ENCODE data around the gene TNS1.
"Not testable (repeated sequence)": the region's sequence is repeated elsewhere in the genome, so short reads cannot be mapped to it uniquely, and the experiment has no call there.

TNS1 gene

DNA sequence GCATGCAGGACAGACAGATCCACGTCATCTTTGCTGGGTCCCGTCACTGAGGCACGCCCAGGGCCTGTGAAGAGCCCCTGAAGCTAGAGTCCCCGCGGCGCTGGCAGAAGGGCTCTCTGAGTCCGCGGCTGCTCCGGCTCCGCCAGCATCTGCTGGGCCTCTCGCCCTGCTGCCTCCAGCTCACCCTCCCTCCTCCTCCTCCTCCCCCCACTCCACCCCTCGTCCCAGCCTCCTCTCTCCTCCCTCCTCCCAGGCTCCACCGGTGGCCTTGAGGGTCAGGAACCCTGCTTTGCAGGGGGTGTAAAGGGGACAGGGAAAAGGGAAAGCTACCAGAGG, at the start of gene TNS1:
TSS of gene TNS1 (minus strand) at position 151 of the 336 bp plus-strand sequence. CDS start at position 28, 123 bp downstream.
- DNase-seq, result peak; percentile 70

DNA sequence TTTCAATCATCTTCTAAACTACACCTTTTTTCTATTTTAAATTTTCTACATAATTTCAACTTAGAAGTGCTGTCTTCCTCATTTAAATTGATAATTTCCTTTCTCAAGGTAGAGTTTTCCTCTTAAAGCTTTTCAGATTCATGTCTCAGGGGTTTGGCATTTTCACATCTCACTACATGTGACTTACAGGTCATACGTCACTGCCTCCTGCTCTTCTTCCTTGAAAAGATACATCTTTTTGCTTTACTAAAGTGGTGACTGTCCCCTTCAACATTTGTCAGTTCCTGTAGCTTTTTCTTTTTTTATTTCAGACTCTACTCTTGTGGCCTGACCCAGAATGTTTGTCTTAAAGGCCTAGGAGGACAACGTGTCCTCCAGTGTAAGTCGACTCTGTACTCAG, 49.1 kb upstream of the TNS1 start:
- DNase-seq, result no peak

DNA sequence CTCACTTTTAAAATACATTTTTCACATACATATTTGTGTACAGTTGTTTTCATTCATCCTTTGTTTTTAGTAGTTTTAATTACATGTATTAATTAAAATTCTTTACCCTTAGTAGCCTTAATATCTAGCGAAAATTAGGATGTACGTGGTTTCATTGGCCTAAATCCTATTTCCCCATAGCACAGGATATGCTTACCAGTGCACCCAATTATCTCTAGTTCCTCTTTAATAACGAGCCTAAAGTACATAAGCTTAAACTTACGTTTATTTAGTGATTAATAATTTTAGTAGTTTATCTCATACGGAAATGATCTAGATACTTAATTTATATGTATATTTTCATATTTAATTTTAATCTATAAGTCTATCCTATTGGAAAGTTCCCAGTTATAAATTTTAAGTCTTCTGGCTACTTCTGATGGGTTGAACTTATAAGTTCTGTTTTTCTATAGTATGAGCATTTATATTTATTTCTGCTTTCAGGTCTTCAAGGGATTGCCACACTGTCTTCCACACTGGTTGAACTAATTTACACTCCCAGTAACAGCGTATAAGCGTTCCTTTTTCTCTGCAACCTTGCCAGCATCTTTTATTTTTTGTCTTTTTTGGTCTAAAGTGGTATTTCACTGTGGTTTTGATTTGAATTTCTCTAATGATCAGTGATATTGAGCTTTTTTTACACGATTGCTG, 44.9 kb upstream of the TNS1 start:
- DNase-seq, result no peak

DNA sequence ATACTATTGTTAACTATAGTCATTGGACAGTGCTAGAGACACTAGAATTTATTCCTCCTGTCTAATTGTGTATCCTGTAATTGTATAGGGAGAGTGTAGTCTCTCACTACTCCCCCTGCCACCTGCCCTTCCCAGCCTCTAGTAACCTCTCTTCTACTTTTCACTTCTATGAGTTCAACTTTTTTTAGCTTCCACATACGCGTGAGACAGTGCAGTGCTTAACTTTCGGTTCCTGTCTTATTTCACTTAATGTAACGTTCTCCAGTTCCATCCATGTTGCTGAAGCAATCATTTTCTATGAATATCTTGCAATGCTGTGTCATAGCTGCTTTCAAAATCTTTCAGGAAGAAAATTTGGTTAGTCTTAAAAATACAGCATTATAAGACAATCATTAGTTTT, 43.4 kb upstream of the TNS1 start:
- no peak for DNase-seq

DNA sequence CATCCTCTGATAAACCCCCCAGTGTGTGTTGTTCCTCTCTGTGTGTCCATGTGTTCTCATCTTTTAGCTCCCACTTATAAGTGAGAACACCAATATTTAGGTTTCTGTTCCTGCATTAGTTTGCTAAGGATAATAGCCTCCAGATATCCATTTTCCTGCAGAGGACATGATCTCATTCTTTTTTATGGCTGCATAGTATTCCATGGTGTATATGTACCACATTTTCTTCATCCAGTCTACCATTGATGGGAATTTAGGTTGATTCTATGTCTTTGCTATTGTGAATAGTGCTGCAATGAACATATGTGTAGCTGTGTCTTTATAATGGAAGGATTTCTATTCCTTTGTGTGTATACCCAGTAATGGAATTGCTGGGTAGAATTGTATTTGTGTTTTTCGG, 41.8 kb upstream of the TNS1 start:
- DNase-seq, result not testable (repeated sequence)

DNA sequence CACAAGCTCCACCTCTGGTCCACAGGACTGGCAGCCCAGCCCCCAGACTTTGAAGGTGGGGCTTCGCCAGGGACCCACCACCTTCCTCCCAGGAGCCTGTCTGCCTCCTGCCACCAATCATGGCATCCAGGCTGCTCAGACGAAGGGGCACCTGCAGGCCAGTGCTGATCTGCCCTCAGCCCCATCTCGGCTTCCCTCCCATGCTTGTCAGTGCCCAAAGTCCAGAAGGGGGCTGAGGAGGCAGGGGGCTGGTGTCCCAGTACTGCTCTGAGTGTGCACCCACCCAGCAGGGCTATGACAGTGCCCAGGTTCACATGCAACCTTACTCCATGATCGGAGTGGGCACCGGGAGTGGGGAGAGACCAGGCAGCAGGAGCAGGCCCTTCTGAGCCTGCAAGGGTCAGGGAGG, 40.9 kb upstream of the TNS1 start:
- no peak for DNase-seq

DNA sequence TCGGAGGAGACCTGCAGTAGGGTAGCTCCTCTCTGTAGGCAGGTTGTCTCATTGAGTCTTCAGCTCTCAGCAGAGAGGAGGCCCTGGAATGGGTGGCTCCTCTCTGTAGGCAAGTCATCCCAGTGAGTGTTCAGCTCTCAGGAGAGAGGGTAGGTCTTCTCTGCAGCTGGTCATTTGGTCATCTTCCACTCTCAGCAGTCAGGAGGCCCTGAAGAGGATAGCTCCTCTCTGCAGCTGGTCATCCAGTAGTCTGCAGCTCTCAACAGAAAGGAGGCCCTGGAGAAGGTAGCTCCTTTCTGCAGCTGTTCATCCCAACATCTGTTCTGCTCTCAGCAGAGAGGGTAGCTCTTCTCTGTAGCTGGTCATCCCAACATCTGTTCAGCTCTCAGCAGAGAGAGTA, 40.3 kb upstream of the TNS1 start:
- no peak for DNase-seq

DNA sequence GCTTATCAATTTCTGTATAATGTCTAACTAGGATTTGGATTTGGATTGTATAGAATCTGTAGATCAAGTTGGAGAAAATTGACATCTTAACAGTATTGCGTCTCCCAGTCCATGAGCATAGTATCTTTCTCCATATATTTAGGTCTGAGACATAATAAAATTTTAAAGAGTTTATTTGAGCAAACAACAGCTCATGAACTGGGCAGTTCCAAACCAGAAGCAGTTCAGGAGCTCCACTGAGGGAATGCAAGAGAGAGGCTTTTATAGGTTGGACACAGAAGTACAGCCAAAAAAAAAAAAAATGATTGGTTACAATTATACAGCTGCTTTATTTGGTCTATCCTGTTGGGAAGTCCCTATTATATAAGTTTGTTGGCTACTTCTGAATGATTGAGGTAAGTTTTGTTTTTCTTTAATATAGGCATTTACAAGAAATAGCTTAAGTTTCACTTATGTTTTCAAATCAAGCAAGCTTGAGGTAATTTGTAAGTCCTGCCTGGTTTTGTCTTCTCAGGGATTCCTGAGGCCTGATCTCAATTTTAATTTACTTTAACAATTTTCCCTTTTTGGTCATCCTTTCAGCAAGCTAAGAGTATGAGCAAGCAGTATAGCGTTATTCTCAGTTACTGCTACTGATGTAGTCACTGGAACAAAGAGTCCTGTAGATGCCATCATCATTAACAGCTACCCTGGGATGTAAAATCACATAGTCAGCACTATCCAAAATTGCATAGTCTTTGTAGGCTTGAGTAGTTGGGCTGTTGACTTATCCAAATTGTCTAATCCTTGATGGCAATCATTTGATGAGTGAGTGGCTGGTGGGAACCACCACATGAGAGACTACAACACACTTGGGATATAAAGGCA, 38.7 kb upstream of the TNS1 start:
- DNase-seq, result no peak

DNA sequence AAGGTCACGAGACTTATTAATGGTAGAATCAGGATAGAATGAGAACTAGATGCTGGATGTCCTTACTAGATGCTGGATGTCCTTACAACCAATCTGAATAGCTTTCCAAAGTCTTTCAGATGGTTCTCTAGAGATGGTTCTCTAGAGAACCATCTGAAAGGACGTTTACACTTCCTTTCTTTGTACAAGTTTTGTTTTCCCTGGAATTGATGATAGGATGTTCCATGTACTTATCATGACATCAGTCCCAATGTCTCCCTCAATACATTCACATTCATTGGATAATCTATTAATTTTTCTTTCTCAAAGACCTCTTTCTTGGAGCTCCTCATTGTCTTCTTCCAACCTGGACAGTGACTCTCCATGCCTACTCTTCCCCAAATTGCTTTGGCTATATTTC, 38.1 kb upstream of the TNS1 start:
- DNase-seq, result no peak

DNA sequence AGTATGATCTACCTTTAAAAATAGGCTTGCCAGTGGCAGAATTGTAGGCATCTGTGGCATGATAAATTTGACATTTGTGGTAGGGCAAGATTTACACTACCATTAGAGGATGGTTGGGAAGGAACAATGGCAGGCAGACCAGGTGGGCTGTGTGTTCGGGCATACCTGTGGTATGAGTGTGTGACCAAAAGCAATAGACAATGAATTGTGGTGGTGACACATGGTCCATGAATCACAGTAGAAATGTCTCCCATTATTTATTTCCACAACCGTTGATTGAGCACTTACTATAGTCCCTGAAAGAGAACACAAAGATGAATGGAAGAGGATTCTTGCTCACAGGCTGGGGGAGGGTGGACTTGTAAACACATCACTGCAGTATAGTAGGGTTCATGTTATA, 36.4 kb upstream of the TNS1 start:
- no peak for DNase-seq

DNA sequence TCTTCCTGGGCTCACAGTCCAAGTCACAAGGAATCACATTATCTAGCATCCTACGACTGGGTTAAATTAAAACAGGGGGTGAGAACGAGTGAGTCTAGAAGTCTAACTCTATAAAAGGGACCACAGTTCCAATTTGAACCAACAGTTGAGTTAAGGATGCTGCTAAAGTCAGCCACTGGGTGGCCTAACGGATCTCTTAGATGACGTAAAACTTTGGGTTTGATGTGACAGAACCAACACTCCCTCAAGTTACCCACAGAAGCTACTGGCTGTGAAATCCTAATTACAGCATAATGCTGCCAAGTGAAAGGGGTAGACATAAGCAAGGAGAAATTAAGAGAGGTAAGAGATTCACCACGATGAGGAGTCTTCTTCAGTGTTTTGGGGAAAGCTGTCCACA, 33.6 kb upstream of the TNS1 start:
- DNase-seq, result no peak

DNA sequence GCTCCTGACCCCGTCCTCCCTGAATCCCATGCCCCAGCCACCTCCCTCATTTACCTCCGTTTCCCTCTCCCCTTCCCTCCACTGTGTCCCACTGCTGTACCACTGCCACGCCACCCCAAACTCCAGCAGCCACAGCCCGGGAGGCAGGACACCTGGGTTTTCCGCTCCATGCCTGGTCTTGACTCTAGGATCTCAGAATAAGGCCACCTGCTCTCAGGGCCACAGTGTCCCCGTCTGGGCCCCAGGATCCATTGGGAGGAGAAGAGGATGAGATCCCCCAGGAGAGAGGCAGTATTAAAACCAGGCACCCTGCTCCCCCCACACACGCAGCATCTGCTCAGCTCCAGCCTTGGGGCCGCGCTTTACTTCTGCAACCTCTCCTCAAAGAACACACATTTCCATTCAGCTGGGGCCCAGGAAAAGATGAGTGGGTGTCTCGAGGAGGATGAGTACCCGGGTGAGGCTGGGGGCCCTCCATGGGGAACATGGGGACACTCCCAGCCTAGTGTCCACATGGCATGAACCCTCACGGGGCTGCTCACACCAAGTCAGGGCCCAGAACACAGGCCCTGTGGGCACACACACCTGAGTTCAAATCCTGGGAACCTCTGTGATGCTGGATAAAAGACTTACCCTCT, 32.8 kb upstream of the TNS1 start:
- no peak for DNase-seq

DNA sequence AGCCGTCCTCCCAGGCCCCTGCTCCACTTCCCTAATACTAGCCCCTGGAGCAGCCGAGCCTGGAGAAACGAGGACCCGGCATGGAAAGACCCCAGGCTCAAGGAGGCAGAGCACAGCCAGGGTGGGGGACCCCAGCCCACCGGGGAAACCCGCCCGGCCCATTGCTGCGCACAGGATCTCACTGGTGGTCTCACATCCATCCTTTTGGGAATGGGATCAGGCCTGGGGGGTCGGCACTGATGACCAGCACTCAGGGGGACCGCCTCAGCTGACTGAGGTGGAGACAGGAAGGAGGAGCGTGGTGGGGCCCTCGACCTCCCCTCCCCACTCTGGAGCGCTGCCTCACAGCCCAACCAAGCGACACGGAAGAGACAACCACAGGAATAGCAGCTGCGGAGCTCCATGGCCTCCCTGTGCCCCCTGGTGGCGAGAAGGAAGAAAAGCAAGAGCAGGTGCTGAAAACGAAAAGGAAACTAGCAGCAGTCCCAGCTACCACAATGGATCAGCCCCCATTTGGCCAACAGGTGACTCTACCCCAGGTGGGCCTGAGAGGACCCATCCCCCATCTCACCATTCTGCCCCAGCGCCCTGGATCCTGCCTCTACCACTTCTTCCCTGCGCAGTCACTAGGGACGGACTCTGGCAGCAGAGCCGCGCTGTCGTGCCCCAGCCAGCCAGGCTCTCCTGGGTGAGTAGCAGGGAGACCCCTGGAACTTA, 31.9 kb upstream of the TNS1 start:
- peak; percentile 84 for DNase-seq

DNA sequence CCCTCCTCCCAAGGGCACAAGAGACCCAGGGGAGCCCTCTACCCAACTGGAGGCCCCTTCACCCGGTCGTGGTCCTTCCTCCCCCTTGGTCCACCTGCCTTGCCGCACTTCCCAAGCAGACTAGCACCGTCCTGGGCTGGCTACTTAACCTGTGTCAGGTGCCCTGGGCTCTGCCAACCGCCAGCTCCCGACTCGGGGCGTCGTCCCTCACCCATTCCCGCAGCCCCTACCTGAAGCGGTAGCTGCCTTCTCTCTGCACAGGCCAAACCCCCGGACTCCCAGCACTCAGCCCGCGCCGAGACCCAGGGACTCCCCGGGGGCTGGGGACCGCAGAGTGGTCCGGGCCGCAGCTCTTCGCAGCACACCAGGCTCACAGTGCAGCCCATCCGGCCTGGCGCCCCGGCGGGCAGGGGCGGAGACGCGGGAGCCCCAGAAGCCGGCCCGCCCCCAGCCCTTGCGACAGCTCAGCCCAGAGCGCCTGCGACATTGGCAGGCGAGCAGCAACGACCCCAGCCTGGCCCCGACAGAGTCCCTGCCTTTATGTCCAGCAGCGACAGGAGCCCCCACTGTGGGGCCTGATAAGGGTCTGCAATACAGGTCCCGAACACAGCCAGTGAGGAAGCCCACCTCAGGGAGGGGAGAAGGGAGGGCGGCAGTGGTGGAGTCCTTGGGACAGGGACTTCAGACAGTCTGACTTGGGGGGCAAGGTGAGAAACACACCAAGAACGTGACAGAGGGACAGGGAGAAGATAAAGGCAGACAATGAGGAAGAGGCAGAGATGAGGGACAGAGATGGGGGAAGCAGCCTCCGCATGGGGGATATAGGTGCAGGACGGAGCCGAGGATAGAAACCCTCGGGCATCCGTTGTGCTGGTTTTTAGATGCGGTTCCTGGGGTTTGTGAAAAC, 31.0 kb upstream of the TNS1 start:
- DNase-seq, result peak; percentile 30

DNA sequence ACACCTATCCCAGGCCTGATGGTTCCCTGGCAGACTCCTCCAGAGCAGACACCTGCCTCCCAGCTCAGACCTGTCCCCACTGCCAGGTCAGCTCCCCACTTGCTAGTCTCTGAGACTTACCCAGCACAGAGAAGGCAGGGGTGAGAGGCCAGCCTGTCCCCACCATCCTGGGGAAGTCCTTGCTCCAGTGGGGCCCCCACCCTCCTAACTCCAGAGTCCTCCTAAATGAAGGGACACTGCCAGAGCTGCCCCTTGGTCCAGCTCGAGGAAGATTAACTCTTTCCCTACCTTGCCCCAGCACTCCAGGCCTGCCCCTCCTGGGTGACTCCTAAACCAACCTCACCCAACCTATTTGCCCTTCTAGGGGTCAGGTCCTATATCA, 30.4 kb upstream of the TNS1 start:
- DNase-seq, result no peak

DNA sequence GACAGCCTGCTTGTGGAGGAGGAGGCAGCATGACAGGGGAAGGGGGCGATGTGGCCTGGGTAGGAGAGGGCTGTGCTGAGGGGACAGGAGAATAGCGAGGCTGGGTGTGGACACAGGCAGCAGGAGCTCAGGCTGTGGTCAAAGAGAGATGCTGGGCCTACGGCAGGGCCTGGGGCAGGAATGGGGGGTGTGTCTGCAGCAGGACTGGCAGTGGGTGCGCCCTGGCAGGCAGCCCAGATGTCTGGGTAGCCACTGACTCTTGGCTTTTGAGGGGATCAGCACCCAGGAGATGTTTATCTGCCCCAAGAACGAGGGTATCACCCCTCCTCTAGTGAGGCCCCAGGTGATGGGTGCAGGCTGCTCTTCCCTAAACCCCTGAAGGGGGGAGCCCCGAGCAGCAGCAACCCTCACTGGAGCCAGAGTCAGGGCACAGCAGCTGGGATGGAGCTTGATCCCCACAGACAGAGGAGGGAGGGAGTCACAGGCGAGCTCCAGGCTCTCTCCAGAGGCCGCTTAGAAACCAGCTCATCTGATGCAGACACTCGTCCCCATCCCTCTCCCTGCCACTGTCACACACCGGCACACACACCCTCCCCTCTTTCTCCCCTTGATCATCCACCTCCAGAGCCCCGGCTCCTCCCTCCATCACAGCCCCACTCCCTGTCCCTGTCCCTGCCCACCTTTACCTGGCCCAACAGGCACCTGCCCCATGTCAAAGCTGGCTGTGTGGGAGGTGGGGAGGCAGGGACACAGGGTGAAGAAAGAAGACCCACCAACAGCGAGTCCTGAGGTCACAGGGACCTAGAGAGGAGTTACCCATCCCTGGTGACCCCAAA, 29.8 kb upstream of the TNS1 start:
- DNase-seq, result peak; percentile 32

DNA sequence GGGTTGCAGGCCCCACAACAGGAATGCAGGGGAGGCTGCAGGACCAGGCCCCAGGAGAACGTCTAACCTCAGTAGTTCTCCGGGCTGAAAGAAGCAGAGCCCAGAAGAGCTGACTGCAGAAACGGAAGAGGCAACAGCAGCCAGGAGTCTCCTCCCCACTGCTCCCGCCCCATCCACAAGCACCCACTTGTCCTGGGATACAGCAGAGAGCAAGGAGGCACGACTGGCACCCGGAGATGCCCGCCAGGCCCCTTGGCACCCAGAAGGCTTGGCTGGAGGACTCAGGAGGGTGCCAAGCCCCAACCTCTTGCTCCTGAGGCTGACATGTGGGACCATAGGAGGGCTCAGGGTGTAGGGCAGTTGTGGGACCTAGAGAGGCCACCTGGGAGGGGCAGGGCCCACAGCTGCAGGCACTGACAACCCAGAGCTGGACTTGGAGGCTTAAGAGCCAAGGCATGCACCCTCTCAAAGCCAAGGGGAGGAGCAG, 29.0 kb upstream of the TNS1 start:
- DNase-seq, result peak; percentile 18

DNA sequence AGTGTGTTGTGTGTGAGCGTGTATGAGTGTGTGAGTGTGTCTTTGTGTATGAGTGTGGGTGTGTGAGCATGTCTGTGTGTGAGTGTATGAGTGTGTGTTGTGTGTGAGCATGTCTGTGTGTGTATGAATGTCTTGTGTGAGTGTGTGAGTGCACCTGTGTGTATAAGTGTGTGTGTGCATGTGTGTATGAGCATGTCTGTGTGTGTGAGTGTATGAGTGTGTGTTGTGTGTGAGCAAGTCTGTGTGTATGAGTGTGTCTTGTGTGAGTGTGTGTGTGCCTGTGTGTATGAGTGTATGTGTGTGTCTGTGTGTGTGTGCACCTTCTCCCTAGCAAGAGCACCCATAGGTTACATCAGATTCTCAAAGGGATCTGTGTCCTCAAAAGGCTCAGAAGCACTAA, 28.5 kb upstream of the TNS1 start:
- DNase-seq, result no peak

DNA sequence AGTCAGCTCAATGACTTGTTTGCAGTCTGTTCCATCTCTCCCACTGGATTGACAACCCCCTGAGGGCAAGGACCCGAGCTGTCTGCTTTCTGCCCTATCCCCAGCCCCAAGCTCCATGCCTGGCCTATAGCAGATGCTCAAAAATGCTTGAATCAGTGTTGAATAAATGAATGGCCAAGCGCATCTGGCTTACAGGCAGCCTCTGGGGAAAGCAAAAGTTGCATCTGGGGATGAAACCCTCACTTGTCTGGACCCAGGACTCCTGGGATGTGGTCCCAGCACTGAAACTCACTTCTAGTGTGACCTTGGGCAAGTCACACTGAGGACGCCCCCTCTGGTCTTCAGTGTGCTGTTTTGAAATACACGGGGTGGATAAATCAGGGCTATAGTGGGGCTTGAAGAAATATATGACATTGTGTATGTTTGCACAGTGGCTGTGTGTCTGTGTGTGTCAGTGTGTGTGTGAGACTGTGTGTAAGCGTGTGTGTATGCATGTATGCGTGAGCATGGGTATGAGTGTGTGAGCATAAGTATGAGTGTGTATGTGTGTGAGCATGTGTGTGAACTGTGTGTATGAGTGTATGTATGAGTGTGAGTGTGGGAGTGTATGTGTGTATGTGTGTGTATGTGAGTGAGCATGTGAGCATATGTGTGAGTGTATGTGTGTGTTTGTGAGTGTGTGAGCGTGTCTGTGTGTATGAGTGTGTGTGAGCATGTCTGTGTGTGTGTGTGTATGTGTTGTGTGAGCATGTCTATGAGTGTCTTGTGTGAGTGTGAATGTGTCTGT, 27.8 kb upstream of the TNS1 start:
- DNase-seq, result no peak
